GM18517 (cell line): Measurements from ENCODE around the gene IMPA2.
A peak's percentile ranks its signal among the peaks of the same experiment; 100 is the strongest.
"Not testable (repeated sequence)": the region's sequence is repeated elsewhere in the genome, so short reads cannot be mapped to it uniquely, and the experiment has no call there.

Source experiments
- ATAC-seq: cut with Tn5 transposase; IDR thresholded peaks from one replicate; pipeline ENCODE4 v1.9.1; 2021; ENCODE audit warnings: mild to moderate bottlenecking, moderate library complexity; ENCODE audit not compliant: unreplicated experiment

The IMPA2 gene

GRCh38 chr18:11981192-11981542 lies at the start of gene IMPA2:
Gene IMPA2, plus strand, starts transcription at chr18:11981507. Its CDS starts 163 bp downstream, at chr18:11981670.
- ATAC-seq, result peak; percentile 12

GRCh38 chr18:11932393-11932792 lies 48.9 kb upstream of the IMPA2 start:
- ATAC-seq, result no peak

- no peak for ATAC-seq
Observed at GRCh38 chr18:11937874-11938478, 43.3 kb upstream of the IMPA2 start.

GRCh38 chr18:11940956-11941355 lies 40.4 kb upstream of the IMPA2 start:
- no peak for ATAC-seq

GRCh38 chr18:11943551-11943950 lies 37.8 kb upstream of the IMPA2 start:
- no peak for ATAC-seq

- no peak for ATAC-seq
Observed at GRCh38 chr18:11944252-11944651, 37.1 kb upstream of the IMPA2 start.

- no peak for ATAC-seq
Observed at GRCh38 chr18:11944786-11945185, 36.5 kb upstream of the IMPA2 start.

GRCh38 chr18:11945834-11946659 lies 35.3 kb upstream of the IMPA2 start:
- ATAC-seq, result not testable (repeated sequence)

- ATAC-seq, result peak; percentile 29
Observed at GRCh38 chr18:11946756-11947155, 34.6 kb upstream of the IMPA2 start.

- peak; percentile 80 for ATAC-seq
Observed at GRCh38 chr18:11947214-11948191, 33.8 kb upstream of the IMPA2 start.

GRCh38 chr18:11948852-11949523 lies 32.3 kb upstream of the IMPA2 start:
- ATAC-seq, result no peak

- ATAC-seq, result no peak
Observed at GRCh38 chr18:11950824-11951223, 30.5 kb upstream of the IMPA2 start.

- ATAC-seq, result no peak
Observed at GRCh38 chr18:11951390-11951851, 29.9 kb upstream of the IMPA2 start.

GRCh38 chr18:11953113-11953512 lies 28.2 kb upstream of the IMPA2 start:
- ATAC-seq, result no peak

GRCh38 chr18:11955239-11956029 lies 25.9 kb upstream of the IMPA2 start:
- ATAC-seq, result no peak

GRCh38 chr18:11956371-11957308 lies 24.7 kb upstream of the IMPA2 start:
- no peak for ATAC-seq

- ATAC-seq, result no peak
Observed at GRCh38 chr18:11957636-11958035, 23.7 kb upstream of the IMPA2 start.

GRCh38 chr18:11959651-11960050 lies 21.7 kb upstream of the IMPA2 start:
- ATAC-seq, result not testable (repeated sequence)
